ENCODE measurements around the gene CCDC57. TPM values are rescaled to one million over a fixed set of nuclear protein-coding genes. Genes with fewer than 3 reads are reported as not detected.

The CCDC57 gene
- total RNA-seq, 1 experiment from 2014 or later, result 31.0 TPM

DNA sequence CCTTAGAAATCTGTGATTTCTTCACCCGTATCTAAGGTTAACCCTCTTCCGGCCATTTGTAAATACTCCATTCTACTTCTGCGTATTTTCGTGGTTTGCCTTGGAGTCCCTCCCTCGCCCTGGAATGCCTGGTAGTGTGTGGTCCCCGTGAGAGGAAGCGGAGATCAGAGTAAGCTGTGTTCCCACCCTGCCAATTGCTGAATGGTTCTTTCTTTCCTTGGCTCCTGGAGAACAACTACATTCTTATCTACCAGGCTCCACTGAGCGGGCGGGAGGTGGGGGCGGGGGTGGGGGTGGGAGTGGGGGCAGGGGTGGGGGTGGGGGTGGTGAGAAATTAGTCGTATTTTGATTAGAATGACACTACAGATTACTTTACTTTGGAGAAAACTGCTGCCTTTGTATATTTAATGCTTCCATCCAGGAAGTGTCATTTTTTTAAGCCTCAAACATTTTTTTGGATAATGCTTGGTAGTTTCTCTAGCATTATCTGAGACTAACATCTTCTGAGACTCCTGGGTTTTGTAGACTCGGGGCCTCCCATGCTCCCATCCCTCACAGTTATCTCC, 93.7 kb downstream of the CCDC57 start:
- peaks cover 5% of the 10 kb centered on the region for H3K36me3 Mint-ChIP-seq (ENCODE audit: insufficient read depth, unreplicated experiment)
- Histone ChIP-seq H3K4me3 (ENCODE audit: low read depth, low read length) (no peak overlapping the region), H3K4me1 (no peaks in the 10 kb centered on the region), H3K36me3 (ENCODE audit: control insufficient read depth, insufficient read depth, low read length) (no peaks in the 10 kb centered on the region), H3K9me3 (no peaks in the 10 kb centered on the region), H3K27me3 (replicated peaks; ENCODE audit: control insufficient read depth, insufficient read depth, low read length) (no peaks in the 10 kb centered on the region)
- no peak for TF ChIP-seq CTCF (IDR thresholded peaks at IDR 0.05; ENCODE audit: insufficient read depth in 1 of 2, low read depth in 1 of 2, low read length in 1 of 2, severe bottlenecking in 1 of 2, unreplicated experiment in 1 of 2)
- peaks cover 6% of the 10 kb centered on the region for H3K4me1 Mint-ChIP-seq (ENCODE audit: low read depth, unreplicated experiment)
- no peaks in the 10 kb centered on the region for H3K9me3 Mint-ChIP-seq (ENCODE audit: unreplicated experiment)
- BruUV-seq (replicated peaks), result no TSS peak
- DNase-seq, result no peak
- H3K27ac Mint-ChIP-seq (ENCODE audit: unreplicated experiment), result no peak overlapping the region
- intact Hi-C loops (cut with micrococcal nuclease; ENCODE audit: unreplicated experiment), result no loop called here
- ChIA-PET CTCF (interaction anchor here (1.3 kb wide), 1 partner anchor 35 kb away, joined by 3 read pairs; no protein-coding TSS in a partner anchor), POLR2A (no interaction called here)
- no peaks in the 10 kb centered on the region for H3K27me3 Mint-ChIP-seq (ENCODE audit: insufficient read depth, unreplicated experiment)
- H3K4me3 Mint-ChIP-seq (ENCODE audit: unreplicated experiment), result no peak overlapping the region

DNA sequence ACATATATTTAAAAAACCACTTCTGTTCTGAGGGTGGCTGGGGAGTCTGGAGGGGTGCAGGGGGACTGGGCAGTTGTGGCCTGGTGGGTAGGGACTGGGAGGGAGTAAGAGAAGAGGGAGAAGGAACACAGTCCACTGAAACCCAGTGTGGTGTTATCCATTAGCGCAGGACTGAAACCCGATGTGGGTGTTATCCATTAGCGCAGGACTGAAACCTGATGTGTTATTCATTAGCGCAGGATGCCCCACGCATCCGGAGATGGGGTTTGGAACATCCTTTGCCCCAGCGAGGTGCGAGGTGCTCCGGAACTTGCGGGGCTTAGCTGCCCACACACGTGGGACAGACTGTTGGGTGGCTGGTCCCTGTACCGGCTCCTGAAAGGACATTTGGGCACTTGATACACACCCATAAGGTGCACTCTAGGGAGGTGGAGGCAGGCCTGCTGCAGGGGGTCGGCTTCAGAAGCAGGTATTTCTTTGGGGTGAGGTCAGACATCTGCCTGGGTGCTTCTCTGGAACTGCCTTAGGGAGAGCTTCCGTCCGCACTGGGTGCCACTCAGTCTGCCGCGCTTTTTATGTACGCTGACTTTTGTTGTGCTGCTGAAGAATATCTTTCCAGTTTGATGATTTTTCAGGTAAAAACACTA, 94.4 kb downstream of the CCDC57 start:
- Mint-ChIP-seq H3K36me3 (ENCODE audit: insufficient read depth, unreplicated experiment) (peaks cover 5% of the 10 kb centered on the region), H3K9me3 (ENCODE audit: unreplicated experiment) (no peaks in the 10 kb centered on the region), H3K4me1 (ENCODE audit: low read depth, unreplicated experiment) (peaks cover 6% of the 10 kb centered on the region), H3K4me3 (ENCODE audit: unreplicated experiment) (no peak overlapping the region), H3K27me3 (ENCODE audit: insufficient read depth, unreplicated experiment) (no peaks in the 10 kb centered on the region), H3K27ac (ENCODE audit: unreplicated experiment) (no peak overlapping the region)
- H3K36me3 ChIP-seq (ENCODE audit: control insufficient read depth, insufficient read depth, low read length), result no peaks in the 10 kb centered on the region
- CTCF ChIA-PET, result no interaction called here
- H3K27me3 ChIP-seq (replicated peaks; ENCODE audit: control insufficient read depth, insufficient read depth, low read length), result no peaks in the 10 kb centered on the region
- H3K4me3 ChIP-seq (ENCODE audit: low read depth, low read length), result no peak overlapping the region
- TF ChIP-seq CTCF (IDR thresholded peaks at IDR 0.05; ENCODE audit: insufficient read depth in 1 of 2, low read depth in 1 of 2, low read length in 1 of 2, severe bottlenecking in 1 of 2, unreplicated experiment in 1 of 2), result no peak
- DNase-seq, result no peak
- POLR2A ChIA-PET, result no interaction called here
- H3K4me1 ChIP-seq, result no peaks in the 10 kb centered on the region
- H3K9me3 ChIP-seq, result no peaks in the 10 kb centered on the region
- no TSS peak for BruUV-seq (replicated peaks)
- intact Hi-C loops (cut with micrococcal nuclease; ENCODE audit: unreplicated experiment), result no loop called here

- POLR2A ChIA-PET, result no interaction called here
- H3K9me3 ChIP-seq, result no peaks in the 10 kb centered on the region
- no peak for DNase-seq
- no peak overlapping the region for H3K4me3 ChIP-seq (ENCODE audit: low read depth, low read length)
- Mint-ChIP-seq H3K36me3 (ENCODE audit: insufficient read depth, unreplicated experiment) (peaks cover 5% of the 10 kb centered on the region), H3K27ac (ENCODE audit: unreplicated experiment) (no peak overlapping the region), H3K27me3 (ENCODE audit: insufficient read depth, unreplicated experiment) (no peaks in the 10 kb centered on the region), H3K9me3 (ENCODE audit: unreplicated experiment) (no peaks in the 10 kb centered on the region), H3K4me1 (ENCODE audit: low read depth, unreplicated experiment) (peaks cover 6% of the 10 kb centered on the region), H3K4me3 (ENCODE audit: unreplicated experiment) (no peak overlapping the region)
- no TSS peak for BruUV-seq (replicated peaks)
- H3K4me1 ChIP-seq, result no peaks in the 10 kb centered on the region
- H3K27me3 ChIP-seq (replicated peaks; ENCODE audit: control insufficient read depth, insufficient read depth, low read length), result no peaks in the 10 kb centered on the region
- H3K36me3 ChIP-seq (ENCODE audit: control insufficient read depth, insufficient read depth, low read length), result no peaks in the 10 kb centered on the region
- intact Hi-C loops (cut with micrococcal nuclease; ENCODE audit: unreplicated experiment), result no loop called here
- CTCF ChIA-PET, result interaction anchor here (1.0 to 1.7 kb wide), 2 partner anchors 11 to 35 kb away, joined by 3 to 5 read pairs; no protein-coding TSS in a partner anchor
- TF ChIP-seq CTCF (IDR thresholded peaks at IDR 0.05; ENCODE audit: insufficient read depth in 1 of 2, low read depth in 1 of 2, low read length in 1 of 2, severe bottlenecking in 1 of 2, unreplicated experiment in 1 of 2), result no peak
Observed at GRCh38 chr17:82117139-82118090, 95.2 kb downstream of the CCDC57 start.
